NOMO-1 treated with dmso at 0.1 percent for 144 hours (cell line): ENCODE measurements around the gene ZNF30.
"Not testable (repeated sequence)": the region's sequence is repeated elsewhere in the genome, so short reads cannot be mapped to it uniquely, and the experiment has no call there.

Experiments used
- DNase-seq: peaks from one replicate; lab custom pipeline; 2025; ENCODE audit not compliant: unreplicated experiment; lab: John Stamatoyannopoulos, UW

The ZNF30 gene

DNA sequence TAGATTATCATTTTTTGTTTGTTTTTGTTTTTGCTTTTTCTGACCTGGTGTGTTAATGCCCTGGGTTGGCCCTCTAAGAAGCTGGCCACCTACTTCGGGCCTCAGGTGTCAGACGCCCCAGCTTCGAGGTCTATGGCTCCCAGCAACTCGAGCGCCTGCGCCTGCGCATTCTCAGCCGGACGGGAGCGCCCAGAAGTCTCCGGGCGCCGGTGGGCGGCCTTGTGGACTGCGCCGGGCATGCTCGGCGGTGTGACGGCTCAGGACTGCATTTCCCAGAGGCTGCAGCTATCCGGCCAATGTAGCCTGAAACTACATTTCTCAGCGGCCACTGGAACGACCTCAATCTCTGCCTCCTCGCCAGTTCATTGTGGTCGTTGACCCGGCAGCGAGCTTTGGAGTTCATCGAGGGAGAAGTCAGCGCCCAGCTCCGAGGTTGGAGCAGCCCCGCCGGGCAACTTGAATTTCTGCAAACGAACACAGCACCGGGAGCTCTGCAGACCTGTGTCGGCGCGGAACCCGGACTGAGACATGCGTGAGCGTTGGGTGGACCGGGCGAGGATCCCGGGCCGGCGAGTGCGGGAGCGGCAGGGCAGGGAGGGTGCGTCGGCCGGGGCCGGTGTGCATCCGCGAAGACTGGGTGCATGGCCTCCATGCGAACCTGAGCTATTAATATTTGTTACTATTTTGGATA is at the start of gene ZNF30:
ZNF30 (plus strand) TSS at position 219 of the 691 bp plus-strand sequence. CDS start 3,045 bp downstream, outside the sequence.
- DNase-seq: no peak

DNA sequence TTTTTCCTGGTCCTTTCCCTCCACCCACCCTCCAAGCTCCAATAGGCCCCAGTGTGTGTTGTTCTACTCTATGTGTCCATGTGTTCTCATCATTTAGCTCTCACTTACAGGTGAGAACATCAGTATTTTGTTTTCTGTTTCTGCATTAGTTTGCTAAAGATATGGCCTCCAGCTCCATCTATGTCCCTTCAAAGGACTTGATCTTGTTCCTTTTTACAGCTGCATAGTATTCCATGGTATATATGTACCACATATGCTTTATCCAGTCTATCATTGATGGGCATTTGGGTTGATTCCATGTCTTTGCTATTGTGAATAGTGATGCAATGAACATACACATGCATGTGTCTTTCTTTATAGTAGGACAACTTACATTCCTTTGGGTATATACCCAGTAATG is 47.1 kb upstream of the ZNF30 start:
- no peak for DNase-seq

GRCh38 chr19:34880034-34880433 is 46.7 kb upstream of the ZNF30 start:
- DNase-seq: no peak

DNA sequence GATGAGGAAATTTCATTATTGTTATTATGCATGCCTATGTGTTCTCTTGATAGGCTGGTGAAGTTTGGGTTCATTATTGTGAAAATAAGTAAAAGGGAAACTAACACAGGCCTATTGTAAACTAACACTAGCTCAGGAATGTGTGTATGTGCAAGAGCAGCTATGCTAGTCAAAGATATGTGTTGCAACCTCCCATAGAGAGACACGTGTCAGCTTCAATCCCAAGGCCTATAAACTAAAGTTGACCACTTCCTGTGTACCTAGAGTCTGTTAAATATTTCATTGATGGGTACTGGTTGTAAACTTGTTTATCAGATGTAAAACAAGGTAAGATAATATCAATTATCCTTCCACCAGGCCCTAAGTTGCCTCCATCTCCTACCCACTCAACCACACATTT is 44.7 kb upstream of the ZNF30 start:
- DNase-seq: no peak

- DNase-seq: no peak
Measured at GRCh38 chr19:34888091-34888490, 38.6 kb upstream of the ZNF30 start.

DNA sequence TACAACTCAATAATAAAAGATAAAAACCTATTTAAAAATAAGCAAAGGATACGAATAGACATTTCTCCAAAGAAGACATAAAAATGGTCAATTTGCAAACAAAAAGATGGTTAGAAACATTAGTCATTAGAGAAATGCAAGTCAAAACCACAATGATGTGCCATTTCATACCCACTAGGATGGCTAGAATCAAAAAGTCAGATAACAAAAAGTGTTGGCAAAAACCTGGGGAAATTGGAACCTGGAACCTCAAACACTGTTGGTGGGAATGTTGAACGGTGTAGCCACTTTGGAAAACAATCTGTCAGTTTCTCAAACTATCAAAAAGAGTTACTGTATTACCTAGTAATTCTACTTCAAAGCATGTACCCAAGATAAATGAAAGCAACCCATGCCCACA is 26.5 kb upstream of the ZNF30 start:
- no peak for DNase-seq

DNA sequence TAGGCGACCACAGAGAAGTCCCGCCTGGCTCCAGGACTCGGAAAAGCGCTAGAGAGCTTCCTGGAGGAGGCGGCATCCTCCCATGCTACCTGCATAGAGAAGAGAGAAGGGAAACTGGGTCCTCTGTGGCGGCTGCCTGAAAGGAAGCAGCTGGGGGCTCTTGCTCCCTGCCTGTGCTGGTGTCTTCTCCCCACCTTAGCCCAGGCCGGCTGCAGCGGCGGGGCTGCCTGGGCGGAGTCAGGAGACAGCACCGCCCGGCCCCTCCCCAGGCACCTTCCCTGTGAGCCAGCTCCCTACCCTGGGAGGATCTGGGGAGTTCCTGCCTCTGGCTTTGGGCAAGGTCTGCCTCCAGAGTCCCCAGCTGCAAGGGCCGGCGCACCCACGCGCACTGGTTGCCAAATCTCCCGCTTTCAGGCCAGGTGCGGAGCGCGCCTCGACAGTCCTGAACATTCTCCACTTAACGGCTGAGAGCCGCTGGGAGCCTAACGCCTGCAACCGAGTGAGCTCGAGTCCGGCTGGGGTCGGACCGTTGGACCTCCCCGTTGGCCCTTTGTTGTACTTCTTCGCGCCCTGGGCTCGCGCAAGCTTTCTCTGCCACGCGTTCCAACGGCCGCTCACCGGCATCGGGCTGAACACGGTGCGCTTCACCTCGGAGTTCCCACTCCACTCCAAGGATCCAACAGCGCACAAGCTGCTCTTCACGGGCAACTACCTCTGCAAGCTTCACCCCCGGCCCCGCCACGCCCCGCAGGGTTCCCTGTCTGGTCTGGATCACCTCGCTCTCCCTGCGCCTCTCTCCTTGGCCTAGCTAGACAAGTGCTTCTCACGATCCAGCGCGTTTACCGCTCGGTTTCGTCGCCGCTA is 21.8 kb upstream of the ZNF30 start:
- DNase-seq: no peak

- no peak for DNase-seq
Measured at GRCh38 chr19:34910770-34911169, 15.9 kb upstream of the ZNF30 start.

- DNase-seq: not testable (repeated sequence)
Measured at GRCh38 chr19:34917144-34917543, 9.6 kb upstream of the ZNF30 start.

DNA sequence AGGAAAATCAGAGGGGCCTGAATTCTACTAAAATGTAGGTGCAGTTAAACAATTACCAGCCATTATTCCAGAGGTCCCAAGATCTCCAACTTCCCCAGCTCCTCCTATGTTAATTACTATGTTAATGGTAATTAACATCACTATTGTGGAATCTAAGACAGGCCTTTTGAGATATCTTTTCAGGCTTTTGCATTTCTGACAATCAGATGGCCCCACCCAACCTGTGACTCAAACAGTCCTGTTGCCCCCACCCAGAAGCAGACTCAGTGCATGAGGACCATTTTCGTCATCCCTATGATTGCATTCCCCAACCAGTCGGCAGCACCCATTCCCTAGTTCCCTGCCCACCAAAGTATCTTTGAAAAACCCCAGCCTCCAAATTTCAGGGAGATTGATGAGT is 8.5 kb upstream of the ZNF30 start:
- DNase-seq: no peak

DNA sequence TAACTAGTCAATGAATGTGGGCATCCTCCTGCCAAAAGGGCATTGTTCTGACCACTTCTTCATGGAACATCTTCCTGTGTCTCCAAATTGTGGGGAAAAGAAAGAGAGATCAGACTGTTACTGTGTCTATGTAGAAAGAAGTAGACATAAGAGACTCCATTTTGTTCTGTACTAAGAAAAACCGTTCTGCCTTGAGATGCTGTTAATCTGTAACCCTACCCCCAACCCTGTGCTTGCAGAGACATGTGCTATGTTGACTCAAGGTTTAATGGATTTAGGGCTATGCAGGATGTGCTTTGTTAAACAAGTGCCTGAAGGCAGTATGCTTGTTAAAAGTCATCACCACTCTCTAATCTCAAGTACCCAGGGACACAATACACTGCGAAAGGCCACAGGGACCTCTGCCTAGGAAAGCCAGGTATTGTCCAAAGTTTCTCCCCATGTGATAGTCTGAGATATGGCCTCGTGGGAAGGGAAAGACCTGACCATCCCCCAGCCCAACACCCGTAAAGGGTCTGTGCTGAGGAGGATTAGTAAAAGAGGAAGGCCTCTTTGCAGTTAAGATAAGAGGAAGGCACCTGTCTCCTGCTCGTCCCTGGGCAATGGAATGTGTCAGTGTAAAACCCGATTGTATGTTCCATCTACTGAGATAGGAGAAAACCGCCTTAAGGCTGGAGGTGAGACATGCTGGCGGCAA is 6.5 kb upstream of the ZNF30 start:
- not testable (repeated sequence) for DNase-seq

DNA sequence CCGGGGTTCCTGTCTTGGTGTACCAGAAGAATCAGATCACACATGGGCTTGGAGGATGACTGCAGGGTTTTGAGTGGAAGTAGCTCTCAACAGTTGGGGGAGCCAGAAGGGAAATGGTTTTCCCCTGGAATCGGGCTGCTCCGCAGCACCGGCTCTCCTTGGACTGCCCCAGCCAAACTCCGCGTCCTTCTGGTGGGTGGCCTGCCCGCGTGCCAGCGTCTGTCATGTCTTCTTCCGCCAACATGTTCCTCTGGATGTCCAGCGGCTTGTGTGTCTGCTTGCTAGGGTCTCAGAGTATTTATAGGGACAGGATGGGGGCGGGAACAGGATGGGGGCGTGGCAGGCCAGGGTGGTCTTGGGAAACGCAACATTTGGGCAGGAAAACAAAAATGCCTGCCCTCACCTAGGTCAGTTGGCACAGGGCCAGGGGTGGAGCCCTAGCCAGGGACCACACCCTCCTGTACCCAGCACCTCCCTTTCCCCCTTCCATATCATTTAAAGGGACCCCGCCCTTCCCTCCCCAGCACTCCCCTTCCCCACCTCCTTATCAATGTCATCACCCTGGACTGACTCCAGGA is 1.3 kb upstream of the ZNF30 start:
- DNase-seq: no peak

- DNase-seq: no peak
Measured at GRCh38 chr19:34926361-34926684, 380 bp upstream of the ZNF30 start.

DNA sequence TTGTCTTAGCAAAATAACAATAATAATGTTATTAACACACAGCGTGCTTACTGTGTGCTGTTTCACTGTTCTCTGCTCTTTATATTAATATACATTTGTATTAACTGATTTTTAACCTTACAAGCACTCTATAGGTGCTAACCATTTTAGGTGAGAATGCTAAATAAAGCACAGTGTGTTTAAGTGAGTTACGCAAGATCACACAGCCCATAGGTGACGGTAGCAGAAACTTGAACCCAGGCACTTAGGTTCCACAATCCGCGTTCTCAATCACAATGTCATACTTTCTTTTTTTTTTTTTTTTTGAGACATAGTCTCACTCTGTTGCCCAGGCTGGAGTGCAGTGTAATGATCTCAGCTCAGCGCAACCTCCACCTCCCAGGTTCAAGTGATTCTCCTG is 5.8 kb downstream of the ZNF30 start:
- no peak for DNase-seq

GRCh38 chr19:34936184-34936583 is 9.5 kb downstream of the ZNF30 start:
- no peak for DNase-seq

DNA sequence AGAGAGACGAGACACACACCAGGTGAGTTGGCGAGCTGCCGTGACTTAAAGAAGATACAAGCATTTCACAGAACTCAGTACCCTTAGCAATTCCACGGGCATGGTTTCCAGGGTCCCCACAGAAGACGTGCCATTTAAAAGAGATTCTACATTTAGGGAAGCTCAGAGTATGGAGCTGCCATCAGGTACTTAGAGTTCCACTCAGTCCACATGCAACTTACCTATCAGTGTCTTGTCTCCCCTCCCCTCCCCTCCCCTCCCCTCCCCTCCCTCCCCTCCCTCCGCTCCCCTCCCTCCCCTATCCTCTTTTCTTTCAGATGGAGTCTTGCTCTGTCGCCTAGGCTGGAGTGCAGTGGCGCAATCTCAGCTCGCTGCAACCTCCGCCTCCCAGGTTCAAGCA is 12.2 kb downstream of the ZNF30 start:
- no peak for DNase-seq

DNA sequence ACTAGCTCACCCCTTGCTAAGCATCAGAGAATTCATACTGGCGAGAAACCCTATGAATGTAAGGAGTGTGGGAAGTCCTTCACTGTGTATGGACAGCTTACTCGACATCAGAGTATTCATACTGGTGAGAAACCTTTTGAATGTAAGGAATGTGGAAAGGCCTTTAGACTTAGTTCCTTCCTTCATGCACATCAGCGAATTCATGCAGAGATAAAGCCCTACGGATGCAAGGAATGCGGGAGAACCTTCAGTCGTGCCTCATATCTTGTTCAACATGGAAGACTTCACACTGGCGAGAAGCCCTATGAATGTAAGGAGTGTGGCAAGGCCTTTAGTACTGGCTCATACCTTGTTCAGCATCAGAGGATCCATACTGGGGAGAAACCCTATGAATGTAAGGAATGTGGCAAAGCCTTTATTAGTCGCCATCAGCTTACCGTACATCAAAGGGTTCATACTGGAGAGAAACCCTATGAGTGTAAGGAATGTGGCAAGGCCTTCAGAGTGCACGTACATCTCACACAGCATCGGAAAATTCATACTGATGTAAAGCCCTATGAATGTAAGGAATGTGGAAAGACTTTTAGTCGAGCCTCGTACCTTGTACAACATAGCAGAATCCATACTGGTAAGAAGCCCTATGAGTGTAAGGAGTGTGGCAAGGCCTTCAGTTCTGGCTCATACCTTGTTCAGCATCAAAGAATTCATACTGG is 17.3 kb downstream of the ZNF30 start:
- DNase-seq: no peak

DNA sequence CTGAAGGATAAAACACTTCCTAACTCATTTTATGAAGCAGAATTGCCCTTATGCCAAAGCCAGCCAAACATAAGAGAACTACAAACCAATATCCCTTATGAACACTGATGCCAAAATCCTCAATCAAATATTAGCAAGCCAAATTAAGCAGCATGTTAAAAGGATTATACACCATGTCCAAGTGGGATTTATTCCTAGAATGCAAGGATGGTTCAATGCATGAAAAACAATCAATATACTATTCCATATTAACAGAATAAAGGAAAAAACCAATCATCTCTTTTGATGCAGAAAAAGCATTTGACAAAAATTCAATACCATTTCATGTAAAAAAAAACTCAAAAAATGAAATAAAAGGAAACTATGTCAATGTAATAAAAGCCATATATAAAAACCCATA is 26.4 kb downstream of the ZNF30 start:
- no peak for DNase-seq

DNA sequence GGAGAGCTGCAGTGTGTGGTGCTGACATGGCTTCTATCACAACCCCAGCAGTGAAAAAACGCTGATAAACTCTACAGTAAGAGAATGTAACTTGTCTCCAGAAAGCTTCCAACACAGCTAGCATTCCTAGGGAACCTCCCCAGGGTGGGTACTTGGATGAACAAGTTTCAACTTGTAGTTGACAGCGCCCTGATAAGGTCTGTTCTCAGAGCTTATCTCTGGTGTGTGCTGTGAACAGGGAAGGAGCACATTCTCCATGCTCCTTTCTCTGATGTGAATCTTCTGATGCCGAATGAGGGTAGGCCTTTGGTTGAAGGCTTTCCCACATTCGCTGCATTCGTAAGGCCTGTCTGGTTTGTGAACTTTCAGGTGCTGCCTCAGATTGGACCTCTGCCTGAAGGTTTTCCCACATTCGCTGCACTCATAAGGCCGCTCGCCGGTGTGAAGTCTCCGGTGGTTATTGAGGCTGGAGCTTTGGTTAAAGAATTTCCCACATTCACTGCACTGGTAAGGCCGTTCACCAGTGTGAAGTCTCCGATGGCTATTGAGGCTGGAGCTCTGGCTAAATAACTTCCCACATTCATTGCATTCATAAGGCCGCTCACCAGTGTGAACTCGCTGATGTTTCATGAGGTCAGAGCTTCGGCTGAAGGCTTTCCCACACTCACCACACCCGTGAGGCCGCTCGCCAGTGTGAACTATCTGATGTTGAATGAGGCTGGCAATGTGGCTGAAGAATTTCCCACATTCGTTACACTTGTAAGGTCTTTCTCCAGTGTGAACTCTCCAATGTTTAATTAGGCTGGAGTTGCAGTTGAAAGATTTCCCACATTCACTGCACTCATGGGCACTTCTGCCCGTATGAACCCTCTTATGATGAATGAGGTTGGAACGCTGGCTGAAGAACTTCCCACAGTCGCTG is 31.4 kb downstream of the ZNF30 start:
- DNase-seq: no peak

GRCh38 chr19:34959021-34959420 is 32.3 kb downstream of the ZNF30 start:
- DNase-seq: no peak
